ENCODE data around the gene SYNJ1. TPM values are rescaled to one million over a fixed set of nuclear protein-coding genes. Genes with fewer than 3 reads are reported as not detected.
"Not testable (repeated sequence)": the region's sequence is repeated elsewhere in the genome, so short reads cannot be mapped to it uniquely, and the experiment has no call there.

Gene SYNJ1
- total and polyA plus RNA-seq, 7 donors: 5.9 to 14.8 (median 10.8) TPM

- intact Hi-C loops (cut with DNase I): no loop called here
- H3K9me3 ChIP-seq: no peaks in the 10 kb centered on the region
- ATAC-seq (no peak), DNase-seq (no peak)
- no peak for TF ChIP-seq CTCF (IDR thresholded peaks at IDR 0.05)
- H3K27me3 ChIP-seq (ENCODE audit: insufficient read depth in 3 of 3, low read length in 2 of 3): no peaks in the 10 kb centered on the region
- no peak overlapping the region for H3K4me3 ChIP-seq
- H3K27ac ChIP-seq: no peak overlapping the region
- H3K36me3 ChIP-seq (ENCODE audit: insufficient read depth in 1 of 2, low read depth in 1 of 2): peaks cover 0 to 62% of the 10 kb centered on the region in 2 donors
- 67 to 71% (median 67%) methylated on average over 3 of the region's 3 CpGs for WGBS, 3 donors
- no peaks in the 10 kb centered on the region for H3K4me1 ChIP-seq
Measured at GRCh38 chr21:32682696-32683474, 44.9 kb downstream of the SYNJ1 start.

DNA sequence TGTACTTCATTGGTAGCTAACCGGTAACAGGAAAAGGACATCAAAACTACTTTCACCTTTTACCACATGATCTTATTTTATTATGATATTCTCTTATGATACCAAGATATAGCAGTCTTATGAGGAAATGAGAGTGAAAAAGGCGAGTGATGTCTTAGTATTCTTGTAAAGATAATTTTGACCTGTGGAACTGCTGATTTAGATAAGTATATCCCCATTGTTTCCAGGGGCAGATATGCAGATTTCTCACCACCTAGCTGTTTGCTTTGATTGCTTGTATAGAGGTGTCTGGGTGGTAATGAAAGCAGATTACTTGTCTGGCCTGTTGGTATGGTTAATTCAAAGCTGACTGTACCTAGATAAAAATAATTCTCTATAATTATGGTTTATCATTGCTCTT, 53.1 kb downstream of the SYNJ1 start:
- WGBS, 3 donors: 95 to 100% (median 95%) methylated on average over 2 of the region's 2 CpGs
- intact Hi-C loops (cut with DNase I): no loop called here

DNA sequence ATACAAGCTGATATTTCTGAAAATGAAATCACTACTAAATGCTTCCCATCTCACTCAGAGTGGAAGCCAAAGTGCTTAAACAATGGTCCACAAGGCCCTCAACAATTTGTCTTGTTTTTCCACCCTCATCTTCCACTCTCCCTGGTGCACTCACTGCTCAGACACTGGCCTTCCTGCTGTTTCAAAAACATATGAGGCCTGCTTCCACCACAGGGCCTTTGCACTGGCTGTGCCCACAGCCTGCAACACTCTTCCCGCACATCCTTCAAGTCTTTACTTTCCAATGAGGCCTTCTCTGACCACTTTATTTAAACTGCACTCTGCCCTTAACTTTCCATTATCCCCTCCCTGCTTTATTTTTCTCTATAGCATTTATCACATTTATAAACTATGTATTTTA, 53.8 kb downstream of the SYNJ1 start:
- TF ChIP-seq CTCF (IDR thresholded peaks at IDR 0.05): no peak
- Histone ChIP-seq H3K36me3 (ENCODE audit: insufficient read depth in 1 of 2, low read depth in 1 of 2) (peaks cover 3 to 88% of the 10 kb centered on the region in 2 donors), H3K27ac (no peak overlapping the region), H3K4me1 (no peaks in the 10 kb centered on the region), H3K9me3 (no peaks in the 10 kb centered on the region), H3K4me3 (no peak overlapping the region), H3K27me3 (ENCODE audit: insufficient read depth in 3 of 3, low read length in 2 of 3) (no peaks in the 10 kb centered on the region)
- no peak for ATAC-seq
- intact Hi-C loops (cut with DNase I): no loop called here
- DNase-seq: no peak
- 98 to 100% (median 100%) methylated on average over 1 of the region's 1 CpG for WGBS, 3 donors

More for the DNA sequence above, 53.1 kb downstream of the SYNJ1 start:
- peaks cover 3 to 88% of the 10 kb centered on the region in 2 donors for H3K36me3 ChIP-seq (ENCODE audit: insufficient read depth in 1 of 2, low read depth in 1 of 2)
- no peaks in the 10 kb centered on the region for H3K9me3 ChIP-seq
- TF ChIP-seq CTCF (IDR thresholded peaks at IDR 0.05): no peak
- no peak overlapping the region for H3K4me3 ChIP-seq
- H3K4me1 ChIP-seq: no peaks in the 10 kb centered on the region
- no peak overlapping the region for H3K27ac ChIP-seq
- ATAC-seq (no peak), DNase-seq (no peak)
- no peaks in the 10 kb centered on the region for H3K27me3 ChIP-seq (ENCODE audit: insufficient read depth in 3 of 3, low read length in 2 of 3)

DNA sequence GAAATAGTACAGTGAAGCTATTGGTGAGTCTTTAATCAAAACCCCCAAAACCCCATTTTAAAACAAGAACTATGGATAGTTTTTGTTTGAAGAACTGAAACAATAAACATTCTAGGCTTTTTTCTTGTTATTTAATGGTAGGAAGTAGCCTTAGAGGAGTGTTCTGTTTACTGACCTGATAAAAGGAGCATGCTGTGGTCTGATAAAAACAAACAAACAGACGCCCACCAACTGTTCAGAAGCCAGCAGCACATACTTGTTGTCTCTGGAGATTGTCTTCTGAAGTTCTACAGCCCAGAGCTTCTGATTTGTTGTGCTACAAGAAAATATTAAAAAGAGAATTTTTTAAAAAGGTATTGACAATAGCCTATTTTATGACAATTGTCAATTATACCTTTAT, 61.6 kb downstream of the SYNJ1 start:
- WGBS, 3 donors: 88 to 97% (median 91%) methylated on average over 1 of the region's 1 CpG
- no peak for TF ChIP-seq CTCF (IDR thresholded peaks at IDR 0.05)
- no peak overlapping the region for H3K4me3 ChIP-seq
- H3K9me3 ChIP-seq: no peaks in the 10 kb centered on the region
- H3K27me3 ChIP-seq (ENCODE audit: insufficient read depth in 3 of 3, low read length in 2 of 3): no peaks in the 10 kb centered on the region
- H3K36me3 ChIP-seq (ENCODE audit: insufficient read depth in 1 of 2, low read depth in 1 of 2): peaks cover 6 to 87% of the 10 kb centered on the region in 2 donors
- DNase-seq: no peak
- intact Hi-C loops (cut with DNase I): loop anchor here in 1 of 2 donors (10.0 kb wide), 1 partner anchor 79 kb away; no protein-coding TSS in a partner anchor
- H3K27ac ChIP-seq: no peak overlapping the region
- ATAC-seq: no peak
- no peaks in the 10 kb centered on the region for H3K4me1 ChIP-seq

DNA sequence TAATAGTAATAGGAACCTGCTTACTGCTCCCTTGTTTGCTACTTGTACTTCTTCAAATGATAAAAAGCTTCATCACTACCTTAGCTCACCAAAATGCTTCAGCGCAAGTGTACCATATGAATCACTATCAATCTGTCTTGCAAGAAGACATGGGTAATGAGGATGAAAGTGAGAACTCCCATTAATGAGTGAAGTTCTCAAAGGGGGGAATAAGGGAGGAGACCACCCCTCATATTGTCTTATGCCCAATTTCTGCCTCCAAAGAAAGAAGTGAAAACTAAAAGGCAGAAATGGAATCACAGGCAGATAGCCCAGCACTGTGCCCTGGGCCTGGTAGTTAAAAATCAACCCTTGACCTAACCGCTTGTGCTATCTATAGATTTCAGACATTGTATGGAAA, 63.7 kb downstream of the SYNJ1 start:
- H3K36me3 ChIP-seq (ENCODE audit: insufficient read depth in 1 of 2, low read depth in 1 of 2): peaks cover 6 to 77% of the 10 kb centered on the region in 2 donors

GRCh38 chr21:32661981-32662380, 65.8 kb downstream of the SYNJ1 start:
- not testable (repeated sequence) for DNase-seq; H3K4me1 ChIP-seq; H3K27me3 ChIP-seq (ENCODE audit: insufficient read depth in 3 of 3, low read length in 2 of 3); H3K4me3 ChIP-seq; H3K9me3 ChIP-seq; ATAC-seq; H3K27ac ChIP-seq
- peaks cover 6 to 83% of the 10 kb centered on the region in 2 donors for H3K36me3 ChIP-seq (ENCODE audit: insufficient read depth in 1 of 2, low read depth in 1 of 2)
- intact Hi-C loops (cut with DNase I): loop anchor here in 1 of 2 donors (10.0 kb wide), 1 partner anchor 83 kb away; no protein-coding TSS in a partner anchor
- WGBS, 3 donors: 84 to 86% (median 86%) methylated on average over 10 of the region's 10 CpGs

More for the DNA sequence above, 63.7 kb downstream of the SYNJ1 start:
- not testable (repeated sequence) for ATAC-seq; H3K9me3 ChIP-seq; H3K4me3 ChIP-seq; DNase-seq; H3K27ac ChIP-seq; H3K4me1 ChIP-seq; H3K27me3 ChIP-seq (ENCODE audit: insufficient read depth in 3 of 3, low read length in 2 of 3)
- WGBS, 3 donors: 96 to 97% (median 96%) methylated on average over 2 of the region's 2 CpGs
- intact Hi-C loops (cut with DNase I): loop anchor here in 1 of 2 donors (10.0 kb wide), 1 partner anchor 81 kb away; no protein-coding TSS in a partner anchor

DNA sequence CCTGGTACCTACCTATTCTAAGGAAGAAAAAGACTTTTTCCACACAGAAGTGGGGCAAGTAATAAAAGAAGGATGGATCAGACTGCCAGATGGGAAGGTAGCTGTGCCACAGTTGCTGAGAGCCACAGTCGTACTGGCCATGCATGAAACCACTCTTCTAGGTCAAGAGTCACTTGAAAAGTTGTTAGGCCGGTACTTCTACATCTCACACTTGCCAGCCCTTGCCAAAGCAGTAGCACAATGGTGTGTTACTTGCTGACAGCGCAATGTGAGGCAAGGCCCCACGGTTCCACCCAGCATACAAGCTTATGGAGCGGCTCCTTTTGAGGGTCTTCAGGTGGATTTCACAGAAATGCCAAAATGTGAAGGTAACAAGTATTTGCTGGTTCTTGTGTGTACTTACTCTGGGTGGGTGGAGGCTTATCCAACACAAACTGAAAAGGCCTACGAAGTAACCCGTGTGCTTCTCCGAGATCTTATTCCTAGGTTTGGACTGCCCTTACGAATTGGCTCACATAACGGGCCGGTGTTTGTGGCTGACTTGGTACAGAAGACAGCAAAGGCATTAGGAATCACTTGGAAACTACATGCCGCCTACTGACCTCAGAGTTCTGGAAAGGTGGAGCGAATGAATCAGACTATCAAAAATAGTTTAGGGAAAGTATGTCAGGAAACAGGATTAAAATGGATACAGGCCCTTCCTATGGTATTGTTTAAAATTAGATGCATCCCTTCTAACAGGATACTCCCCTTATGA, 66.6 kb downstream of the SYNJ1 start:
- not testable (repeated sequence) for H3K4me1 ChIP-seq; H3K27ac ChIP-seq; ATAC-seq; H3K27me3 ChIP-seq (ENCODE audit: insufficient read depth in 3 of 3, low read length in 2 of 3); H3K4me3 ChIP-seq; H3K9me3 ChIP-seq; DNase-seq
- intact Hi-C loops (cut with DNase I): loop anchor here in 1 of 2 donors (10.0 kb wide), 1 partner anchor 84 kb away; no protein-coding TSS in a partner anchor
- WGBS, 3 donors: 95 to 97% (median 97%) methylated on average over 13 of the region's 13 CpGs
- H3K36me3 ChIP-seq (ENCODE audit: insufficient read depth in 1 of 2, low read depth in 1 of 2): peaks cover 6 to 84% of the 10 kb centered on the region in 2 donors

Measured in psoas muscle (tissue), 8 donors.